ES-I3 (cell line): ENCODE results near the gene ATIC.
"Not testable (repeated sequence)": the region's sequence is repeated elsewhere in the genome, so short reads cannot be mapped to it uniquely, and the experiment has no call there.

Experiments
- H3K36me3 ChIP-seq: 2 replicates; pipeline ENCODE4 v1.6.1; 2013; ENCODE audit warnings: mild to moderate bottlenecking, low read length, control low read depth, moderate library complexity; ENCODE audit not compliant: insufficient read depth
- H3K4me1 ChIP-seq: 2 replicates; pipeline ENCODE4 v1.6.1; 2013; ENCODE audit warnings: mild to moderate bottlenecking, control low read depth, low read length; ENCODE audit not compliant: insufficient read depth
- H3K9ac ChIP-seq: 2 replicates; pipeline ENCODE4 v1.6.1; 2013; ENCODE audit warnings: low read depth, mild to moderate bottlenecking, low read length, moderate library complexity
- H3K9me3 ChIP-seq: 2 replicates; pipeline ENCODE4 v1.6.1; 2013; ENCODE audit warnings: mild to moderate bottlenecking, low read length, moderate library complexity; ENCODE audit not compliant: control insufficient read depth, insufficient read depth

Gene ATIC

GRCh38 chr2:215288112-215288815, 23.6 kb upstream of the ATIC start:
- Histone ChIP-seq H3K4me1 (no peaks in the 10 kb centered on the region), H3K36me3 (no peaks in the 10 kb centered on the region), H3K9ac (no peak overlapping the region), H3K9me3 (no peaks in the 10 kb centered on the region)

DNA sequence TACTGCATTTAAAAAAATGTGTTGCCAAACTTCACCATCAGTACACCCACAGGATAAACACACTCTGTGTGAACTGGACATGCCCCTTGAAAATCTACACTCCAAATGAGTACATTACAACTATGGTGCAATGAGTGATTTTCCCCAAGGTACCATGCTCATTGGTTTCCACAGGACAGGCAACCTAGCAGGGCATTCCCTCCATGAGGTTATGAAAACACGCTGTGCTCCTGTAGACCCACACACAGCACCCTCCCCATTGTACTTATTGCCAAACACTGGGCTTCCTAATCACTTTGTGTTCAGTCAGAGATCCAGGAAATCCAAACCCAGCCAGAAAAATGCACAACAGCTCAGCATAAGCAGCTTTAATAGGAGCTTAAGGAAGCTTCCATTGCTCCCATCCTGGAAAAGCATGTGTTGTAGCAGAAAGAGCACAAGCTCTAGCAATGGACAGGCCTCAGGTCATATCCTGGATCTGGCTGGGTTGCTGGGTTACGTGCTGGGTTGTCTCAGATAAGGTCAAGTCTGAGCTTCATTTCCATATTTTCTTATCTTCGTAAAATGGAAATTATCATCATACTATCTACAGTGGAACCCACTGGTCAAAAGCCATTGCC, 20.8 kb upstream of the ATIC start:
- no peaks in the 10 kb centered on the region for H3K36me3 ChIP-seq

DNA sequence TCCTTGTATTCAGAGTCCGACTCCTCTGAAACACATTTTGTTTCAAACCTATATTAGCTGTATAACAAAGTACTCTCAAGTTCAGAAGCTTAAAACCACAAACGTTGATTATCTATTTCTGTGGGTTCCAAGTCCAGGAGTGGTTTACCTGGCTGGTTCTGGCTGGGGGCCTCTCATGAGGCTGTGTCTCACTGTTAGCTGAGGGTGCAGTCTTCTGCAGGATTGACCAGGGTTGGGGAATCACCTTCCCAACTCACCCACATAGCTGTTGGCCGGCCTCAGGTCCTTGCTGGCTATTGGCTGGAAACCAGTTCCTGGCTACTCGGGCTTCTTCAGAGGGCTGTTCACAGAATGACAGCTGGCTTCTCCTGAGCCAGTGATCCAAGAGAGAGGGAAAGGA, 18.0 kb upstream of the ATIC start:
- no peak overlapping the region for H3K9ac ChIP-seq
- H3K36me3 ChIP-seq = no peaks in the 10 kb centered on the region
- no peaks in the 10 kb centered on the region for H3K4me1 ChIP-seq
- no peaks in the 10 kb centered on the region for H3K9me3 ChIP-seq

More for the DNA sequence above, 20.8 kb upstream of the ATIC start:
- Histone ChIP-seq H3K9me3 (no peaks in the 10 kb centered on the region), H3K4me1 (no peaks in the 10 kb centered on the region), H3K9ac (no peak overlapping the region)

GRCh38 chr2:215299337-215299859, 12.5 kb upstream of the ATIC start:
- no peaks in the 10 kb centered on the region; the same call in 1 of the 2 replicates for H3K9me3 ChIP-seq
- H3K4me1 ChIP-seq = no peaks in the 10 kb centered on the region
- H3K36me3 ChIP-seq = no peaks in the 10 kb centered on the region
- H3K9ac ChIP-seq = no peak overlapping the region

DNA sequence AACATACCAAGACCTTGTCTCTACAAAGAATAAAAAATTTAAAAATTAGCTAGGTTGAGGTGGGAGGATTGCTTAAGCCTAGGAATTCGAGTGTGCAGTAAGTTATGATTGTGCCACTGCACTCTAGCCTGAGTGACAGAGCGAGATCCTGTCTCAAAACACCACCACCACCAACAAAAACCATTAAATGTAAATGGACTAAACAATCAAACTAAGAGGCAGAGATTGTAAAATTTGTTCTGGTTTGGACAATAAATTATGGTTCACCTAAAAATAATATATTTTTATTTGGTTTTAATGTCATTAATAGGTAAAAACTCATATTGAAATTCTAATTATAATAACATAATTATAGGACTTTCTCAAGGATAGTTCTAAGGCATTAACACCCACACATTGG, 9.9 kb upstream of the ATIC start:
- no peak overlapping the region for H3K9ac ChIP-seq
- no peaks in the 10 kb centered on the region for H3K4me1 ChIP-seq
- no peaks in the 10 kb centered on the region for H3K36me3 ChIP-seq
- H3K9me3 ChIP-seq = no peaks in the 10 kb centered on the region; the same call in 1 of the 2 replicates

- peak overlapping the region; percentile 93; the same call in 1 of the 2 replicates for H3K9ac ChIP-seq
- H3K36me3 ChIP-seq = peaks cover 15% of the 10 kb centered on the region
- H3K9me3 ChIP-seq, H3K4me1 ChIP-seq: not testable (repeated sequence)
Measured at GRCh38 chr2:215311259-215311624, 617 bp upstream of the ATIC start.

DNA sequence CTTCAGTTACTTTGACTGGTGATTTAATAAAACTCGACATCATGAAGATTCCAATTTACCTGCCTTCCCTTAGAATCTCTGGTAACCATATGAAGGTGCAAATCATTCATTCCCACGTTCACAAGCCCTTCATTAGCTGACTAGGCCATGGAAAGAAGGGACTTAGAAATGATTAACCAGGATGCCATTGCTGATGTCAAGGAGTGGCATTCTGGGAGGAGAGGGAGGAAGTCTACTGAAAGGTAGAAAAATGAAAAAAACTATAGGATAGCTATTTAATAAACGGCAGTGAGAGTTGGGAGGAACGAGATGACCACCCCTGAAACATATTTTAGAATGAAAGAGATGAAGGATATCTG, 1.4 kb downstream of the ATIC start:
- no peak overlapping the region for H3K9ac ChIP-seq
- no peaks in the 10 kb centered on the region for H3K9me3 ChIP-seq
- peaks cover 7% of the 10 kb centered on the region; the same call in 1 of the 2 replicates for H3K4me1 ChIP-seq
- peaks cover 17% of the 10 kb centered on the region for H3K36me3 ChIP-seq

DNA sequence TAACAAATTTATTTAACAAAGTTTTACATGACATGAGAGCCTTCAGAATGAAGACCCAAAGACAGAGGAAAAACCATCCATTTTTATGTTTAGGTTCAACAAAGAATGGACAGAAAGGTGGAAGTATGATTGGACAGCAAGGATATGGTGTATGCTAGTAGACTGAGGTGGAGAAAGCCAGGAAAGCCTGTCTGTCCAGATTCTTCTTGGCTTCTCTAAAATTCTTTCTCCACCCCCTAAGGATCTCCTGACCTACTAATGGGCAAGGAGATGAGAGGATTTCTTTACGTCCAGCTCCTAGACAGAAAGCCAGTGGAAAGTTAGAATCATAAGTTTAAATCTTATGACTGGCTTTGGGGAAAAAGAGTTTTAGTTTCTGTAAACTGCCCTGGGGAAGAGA, 3.0 kb downstream of the ATIC start:
- peaks cover 29% of the 10 kb centered on the region for H3K36me3 ChIP-seq
- no peaks in the 10 kb centered on the region for H3K9me3 ChIP-seq
- peaks cover 7% of the 10 kb centered on the region; the same call in 1 of the 2 replicates for H3K4me1 ChIP-seq
- no peak overlapping the region for H3K9ac ChIP-seq

GRCh38 chr2:215315301-215315700, 3.4 kb downstream of the ATIC start:
- Histone ChIP-seq H3K9ac (no peak overlapping the region), H3K36me3 (peaks cover 33% of the 10 kb centered on the region), H3K4me1 (peaks cover 7% of the 10 kb centered on the region; the same call in 1 of the 2 replicates), H3K9me3 (no peaks in the 10 kb centered on the region)

- Histone ChIP-seq H3K9me3 (no peaks in the 10 kb centered on the region), H3K4me1 (peaks cover 7% of the 10 kb centered on the region; the same call in 1 of the 2 replicates), H3K9ac (no peak overlapping the region), H3K36me3 (peaks cover 43% of the 10 kb centered on the region)
Measured at GRCh38 chr2:215316336-215316735, 4.5 kb downstream of the ATIC start.

- Histone ChIP-seq H3K9me3 (no peaks in the 10 kb centered on the region), H3K36me3 (peaks cover 39% of the 10 kb centered on the region), H3K9ac (no peak overlapping the region), H3K4me1 (0 out of 2 replicates have a peak, but pooled peaks cover 5% of the 10 kb centered on the region)
Measured at GRCh38 chr2:215319500-215319899, 7.6 kb downstream of the ATIC start.

DNA sequence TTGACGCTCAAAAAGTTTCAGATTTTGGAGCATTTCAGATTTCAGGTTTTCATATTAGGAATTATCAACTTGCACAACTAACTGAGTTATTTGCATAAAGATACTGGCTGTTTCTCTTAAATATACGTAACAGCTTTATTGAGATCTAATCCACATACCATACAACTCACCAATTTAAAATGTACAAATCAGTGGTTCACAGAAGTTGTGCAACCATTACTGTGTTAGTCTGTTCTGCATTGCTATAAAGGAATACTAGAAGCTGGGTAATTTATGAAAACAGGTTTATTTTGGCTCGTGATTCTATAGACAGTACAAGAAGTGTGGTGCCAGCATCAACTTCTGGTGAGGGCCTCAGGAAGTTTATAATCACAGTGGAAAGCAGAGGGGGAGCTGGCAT, 8.2 kb downstream of the ATIC start:
- H3K9me3 ChIP-seq = no peaks in the 10 kb centered on the region
- H3K36me3 ChIP-seq = peaks cover 34% of the 10 kb centered on the region
- no peak overlapping the region for H3K9ac ChIP-seq
- 0 out of 2 replicates have a peak, but pooled peaks cover 6% of the 10 kb centered on the region for H3K4me1 ChIP-seq

DNA sequence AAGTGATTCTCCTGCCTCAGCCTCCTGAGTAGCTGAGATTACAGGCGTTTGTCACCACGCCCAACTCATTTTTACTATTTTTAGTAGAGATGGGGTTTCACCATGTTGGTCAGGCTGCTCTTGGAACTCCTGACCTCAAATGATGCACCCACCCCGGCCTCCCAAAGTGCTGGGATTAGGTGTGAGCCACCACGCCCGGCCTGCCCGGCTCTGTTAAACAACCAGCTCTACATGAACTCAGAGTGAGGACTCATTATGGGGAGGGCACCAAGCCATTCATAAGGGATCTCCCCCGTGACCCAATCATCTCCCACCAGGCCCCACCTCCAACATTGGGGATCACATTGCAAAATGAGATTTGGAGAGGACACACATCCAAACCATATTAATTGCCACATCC, 8.8 kb downstream of the ATIC start:
- H3K9me3 ChIP-seq = no peaks in the 10 kb centered on the region
- no peak overlapping the region for H3K9ac ChIP-seq
- H3K36me3 ChIP-seq = peaks cover 37% of the 10 kb centered on the region
- 0 out of 2 replicates have a peak, but pooled peaks cover 6% of the 10 kb centered on the region for H3K4me1 ChIP-seq

- H3K9ac ChIP-seq = no peak overlapping the region
- H3K9me3 ChIP-seq = no peaks in the 10 kb centered on the region
- H3K4me1 ChIP-seq = peaks cover 18% of the 10 kb centered on the region
- H3K36me3 ChIP-seq = peaks cover 41% of the 10 kb centered on the region
Measured at GRCh38 chr2:215324811-215325210, 13.0 kb downstream of the ATIC start.

- Histone ChIP-seq H3K9ac (no peak overlapping the region), H3K4me1 (peaks cover 18% of the 10 kb centered on the region), H3K9me3 (no peaks in the 10 kb centered on the region), H3K36me3 (peaks cover 30% of the 10 kb centered on the region)
Measured at GRCh38 chr2:215328066-215328465, 16.2 kb downstream of the ATIC start.
